Measurements from ENCODE around the gene ACVR1B. TPM values are rescaled to one million over a fixed set of nuclear protein-coding genes. Genes with fewer than 3 reads are reported as not detected.

Gene ACVR1B
- total RNA-seq, 1 donor from 2014 or later: 23.4 TPM

DNA sequence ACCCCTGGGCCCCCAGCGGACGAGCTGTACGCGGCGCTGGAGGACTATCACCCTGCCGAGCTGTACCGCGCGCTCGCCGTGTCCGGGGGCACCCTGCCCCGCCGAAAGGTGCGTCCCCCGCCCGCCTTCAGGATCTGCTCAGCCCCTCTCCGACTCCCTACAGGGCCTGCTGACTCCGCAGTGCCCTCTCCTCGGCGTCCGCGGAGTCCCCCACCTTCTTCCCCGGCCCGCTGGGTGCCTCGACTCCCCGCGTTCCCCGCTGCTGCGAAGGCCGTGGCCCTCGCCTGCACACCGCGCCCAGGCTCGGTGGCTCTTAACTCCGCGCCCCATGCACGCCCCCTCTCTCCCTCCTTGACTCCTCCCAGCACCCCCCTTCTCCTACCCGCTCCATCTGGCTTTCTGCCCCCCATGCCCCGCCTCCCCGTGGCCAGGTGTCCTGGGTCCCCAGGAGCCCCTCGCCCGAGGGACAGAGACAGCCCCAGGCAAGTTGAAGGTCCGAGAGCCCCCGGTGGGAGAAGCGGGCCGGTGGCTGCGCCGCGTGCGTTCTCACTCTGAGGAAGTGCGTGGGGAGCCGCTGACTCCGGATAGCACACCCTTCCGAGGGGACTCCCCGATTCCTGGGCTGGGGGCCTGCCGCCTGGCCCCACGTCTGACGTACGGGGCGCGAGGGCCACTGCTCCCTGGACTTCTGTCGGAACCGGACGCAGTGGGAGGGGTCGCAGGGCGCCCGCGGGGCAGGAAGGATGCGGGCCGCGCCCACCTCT is 55.8 kb downstream of the ACVR1B start:
- peak overlapping the region; percentile 55 for H3K4me3 ChIP-seq (ENCODE audit: low read depth, low read length)

DNA sequence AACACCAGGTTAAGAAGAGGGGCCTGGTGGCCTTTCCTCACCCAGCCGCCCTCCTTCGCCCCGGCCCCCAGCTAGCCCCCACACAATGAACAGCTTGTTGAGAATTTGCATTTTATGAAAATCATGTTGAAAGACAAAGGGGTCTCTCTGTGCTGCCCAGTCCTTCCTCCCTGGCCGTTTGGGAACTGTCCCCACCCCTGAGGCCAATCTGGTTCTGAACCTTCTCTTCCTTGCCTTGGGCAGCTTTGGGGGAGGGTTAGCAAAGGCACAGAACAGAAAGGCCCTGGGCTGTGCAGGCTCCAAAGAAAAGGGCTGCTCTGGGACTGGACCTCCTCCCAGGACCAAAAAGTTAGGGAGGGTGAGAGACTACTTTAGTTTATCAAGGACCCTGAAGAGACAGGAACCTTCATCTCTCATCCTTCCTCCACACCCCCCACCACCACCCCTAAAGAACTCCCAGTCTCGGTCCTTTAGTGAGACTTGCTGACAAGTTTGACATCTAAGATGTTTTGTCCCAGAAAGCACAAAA is 56.5 kb downstream of the ACVR1B start:
- no peak for DNase-seq (ENCODE audit: low read depth)
- H3K4me3 ChIP-seq (ENCODE audit: low read depth, low read length): peak overlapping the region; percentile 55
- TF ChIP-seq, protein P1, sequence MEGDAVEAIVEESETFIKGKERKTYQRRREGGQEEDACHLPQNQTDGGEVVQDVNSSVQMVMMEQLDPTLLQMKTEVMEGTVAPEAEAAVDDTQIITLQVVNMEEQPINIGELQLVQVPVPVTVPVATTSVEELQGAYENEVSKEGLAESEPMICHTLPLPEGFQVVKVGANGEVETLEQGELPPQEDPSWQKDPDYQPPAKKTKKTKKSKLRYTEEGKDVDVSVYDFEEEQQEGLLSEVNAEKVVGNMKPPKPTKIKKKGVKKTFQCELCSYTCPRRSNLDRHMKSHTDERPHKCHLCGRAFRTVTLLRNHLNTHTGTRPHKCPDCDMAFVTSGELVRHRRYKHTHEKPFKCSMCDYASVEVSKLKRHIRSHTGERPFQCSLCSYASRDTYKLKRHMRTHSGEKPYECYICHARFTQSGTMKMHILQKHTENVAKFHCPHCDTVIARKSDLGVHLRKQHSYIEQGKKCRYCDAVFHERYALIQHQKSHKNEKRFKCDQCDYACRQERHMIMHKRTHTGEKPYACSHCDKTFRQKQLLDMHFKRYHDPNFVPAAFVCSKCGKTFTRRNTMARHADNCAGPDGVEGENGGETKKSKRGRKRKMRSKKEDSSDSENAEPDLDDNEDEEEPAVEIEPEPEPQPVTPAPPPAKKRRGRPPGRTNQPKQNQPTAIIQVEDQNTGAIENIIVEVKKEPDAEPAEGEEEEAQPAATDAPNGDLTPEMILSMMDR (conservative IDR thresholded peaks at IDR 0.05; ENCODE audit: low read depth, low read length): no peak

More for the DNA sequence above, 55.8 kb downstream of the ACVR1B start:
- DNase-seq (ENCODE audit: low read depth): no peak
- TF ChIP-seq, protein P1 (conservative IDR thresholded peaks at IDR 0.05; ENCODE audit: low read depth, low read length): no peak

DNA sequence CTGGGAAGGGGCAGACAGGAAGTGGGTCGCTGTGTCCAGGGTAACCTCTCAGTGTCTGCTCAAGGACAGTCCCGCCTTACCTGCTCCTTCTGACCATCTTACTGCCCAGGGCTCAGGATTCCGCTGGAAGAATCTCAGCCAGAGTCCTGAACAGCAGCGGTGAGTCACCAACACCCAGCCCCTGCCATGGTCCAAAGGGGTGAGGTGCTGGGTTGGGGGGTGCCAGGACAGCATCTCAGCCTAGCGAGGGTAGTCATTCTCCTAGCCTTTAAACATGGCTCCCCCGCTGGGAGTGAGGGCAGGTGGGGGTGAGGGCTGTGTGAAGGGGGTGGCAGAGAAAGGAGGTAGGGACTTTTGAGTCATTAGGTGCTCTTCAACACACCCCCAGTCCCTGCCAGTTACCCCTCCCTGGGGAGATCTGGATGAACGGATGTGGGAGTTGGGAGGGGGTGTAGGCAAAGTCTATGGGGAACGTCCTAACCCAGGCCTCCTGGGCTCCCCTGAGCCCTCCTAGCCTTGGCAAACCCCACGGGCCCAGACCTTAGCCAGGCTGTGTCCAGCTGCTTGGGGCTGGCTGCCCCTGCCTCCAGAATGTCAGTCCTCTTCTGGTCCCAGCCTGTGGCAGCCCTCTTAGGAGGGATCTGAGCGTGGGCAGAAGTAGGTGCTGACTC is 57.7 kb downstream of the ACVR1B start:
- DNase-seq (ENCODE audit: low read depth): no peak
- TF ChIP-seq, protein P1 (conservative IDR thresholded peaks at IDR 0.05; ENCODE audit: low read depth, low read length): no peak
- H3K4me3 ChIP-seq (ENCODE audit: low read depth, low read length): no peak overlapping the region

DNA sequence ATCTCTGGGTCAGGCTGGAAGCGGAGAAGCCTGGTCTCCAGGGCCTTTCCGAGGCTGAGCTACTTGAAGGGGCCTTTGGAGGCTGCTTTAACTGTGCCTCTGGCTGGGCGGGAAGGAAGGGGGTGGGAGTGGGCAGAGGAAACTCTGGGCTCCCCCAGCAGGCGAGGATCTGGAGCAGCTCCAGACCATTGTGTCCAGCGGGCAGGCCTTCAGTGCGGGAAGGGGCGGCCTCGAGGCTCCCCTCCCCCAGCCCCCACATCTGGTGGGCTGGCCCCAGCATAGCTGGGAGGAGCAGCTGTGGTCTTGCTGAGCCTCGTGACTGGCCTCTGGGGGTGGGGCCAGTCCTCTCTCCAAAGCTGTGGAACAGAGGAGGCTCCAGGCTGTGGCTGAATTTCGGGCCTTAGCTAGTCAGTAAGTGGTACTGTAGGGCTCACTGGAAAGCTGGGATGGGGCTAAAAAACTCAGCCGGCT is 58.7 kb downstream of the ACVR1B start:
- no peak for DNase-seq (ENCODE audit: low read depth)
- TF ChIP-seq, protein P1 (conservative IDR thresholded peaks at IDR 0.05; ENCODE audit: low read depth, low read length): no peak
- H3K4me3 ChIP-seq (ENCODE audit: low read depth, low read length): no peak overlapping the region

DNA sequence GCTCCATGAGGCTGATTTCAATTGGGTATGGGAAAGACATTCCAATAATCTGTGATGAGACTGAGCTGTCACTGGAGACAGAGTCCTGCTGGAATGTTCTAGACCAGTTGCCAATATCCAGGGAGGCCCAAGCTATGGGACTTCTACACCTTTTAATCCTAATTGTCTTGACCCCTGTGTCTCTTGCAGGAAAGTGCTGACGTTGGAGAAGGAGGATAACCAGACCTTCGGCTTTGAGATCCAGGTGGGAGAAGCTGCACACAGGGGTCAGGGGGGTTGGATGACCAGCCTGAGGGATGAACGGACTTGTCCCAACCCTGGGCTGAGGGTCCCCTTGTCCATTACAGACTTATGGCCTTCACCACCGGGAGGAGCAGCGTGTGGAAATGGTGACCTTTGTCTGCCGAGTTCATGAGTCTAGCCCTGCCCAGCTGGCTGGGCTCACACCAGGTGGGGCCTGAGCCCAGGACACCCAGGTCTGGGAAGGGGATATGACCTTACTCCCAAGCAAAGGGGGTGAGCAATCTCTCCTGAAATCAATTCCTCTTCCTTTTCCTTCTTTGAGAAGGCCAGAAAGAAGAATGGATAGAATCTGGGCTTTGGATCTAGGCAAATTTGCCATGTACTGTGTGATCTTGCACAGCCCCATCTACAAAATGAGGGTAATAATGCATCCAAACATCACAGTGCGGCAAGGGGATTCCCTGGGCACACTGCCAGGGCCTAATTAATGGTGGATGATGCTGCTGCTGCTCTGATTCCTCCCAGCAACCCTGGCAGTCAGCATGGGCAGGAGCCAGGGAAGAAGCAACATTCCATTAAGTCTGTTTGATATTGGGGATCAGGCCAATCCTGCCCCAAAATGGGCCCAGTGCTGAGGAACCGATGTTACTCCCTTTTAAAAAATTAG is 59.4 kb downstream of the ACVR1B start:
- no peak overlapping the region for H3K4me3 ChIP-seq (ENCODE audit: low read depth, low read length)
- no peak for DNase-seq (ENCODE audit: low read depth)
- TF ChIP-seq, protein P1 (conservative IDR thresholded peaks at IDR 0.05; ENCODE audit: low read depth, low read length): no peak

DNA sequence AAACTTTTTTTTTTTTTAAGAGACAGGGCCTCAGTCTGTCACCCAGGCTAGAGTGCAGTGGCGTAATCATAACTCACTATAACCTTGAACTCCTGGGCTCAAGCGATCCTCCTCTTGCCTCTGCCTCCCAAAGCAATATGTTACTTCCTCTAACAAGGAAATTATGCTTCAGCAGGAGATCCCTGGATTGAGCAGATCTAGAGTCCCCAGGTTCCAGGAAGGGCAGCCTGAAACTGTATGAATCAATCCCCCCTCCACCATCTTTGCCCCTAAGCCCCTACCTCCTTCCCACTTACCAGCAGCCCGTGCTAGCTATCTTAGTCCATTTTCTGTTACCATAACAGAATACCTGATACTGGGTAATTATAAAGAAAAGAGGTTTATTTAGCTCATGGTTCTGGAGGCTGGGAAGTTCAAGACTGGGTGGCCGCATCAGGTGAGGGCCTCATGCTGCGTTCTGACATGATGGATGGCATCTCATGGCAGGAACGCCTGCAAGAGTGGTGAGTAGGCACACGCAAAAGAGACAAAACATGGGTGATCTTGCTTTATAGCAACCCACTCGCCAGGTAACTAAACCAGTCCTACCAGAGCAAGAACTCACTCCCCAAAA is 60.2 kb downstream of the ACVR1B start:
- no peak overlapping the region for H3K4me3 ChIP-seq (ENCODE audit: low read depth, low read length)
- TF ChIP-seq, protein P1 (conservative IDR thresholded peaks at IDR 0.05; ENCODE audit: low read depth, low read length): no peak
- DNase-seq (ENCODE audit: low read depth): no peak
